Measurements from ENCODE around the gene TSPAN31.

The TSPAN31 gene

GRCh38 chr12:57780284-57780897 is 35.6 kb downstream of the TSPAN31 start:
- ATAC-seq (ENCODE audit: low read depth) (no peak), DNase-seq (ENCODE audit: low spot score in 2 of 2) (no peak)
- no peaks in the 10 kb centered on the region for H3K9me3 Mint-ChIP-seq
- H3K36me3 Mint-ChIP-seq: peaks cover 2% of the 10 kb centered on the region
- H3K4me1 Mint-ChIP-seq: peaks cover 24% of the 10 kb centered on the region
- no peak overlapping the region for H3K27ac Mint-ChIP-seq
- no peaks in the 10 kb centered on the region for H3K27me3 Mint-ChIP-seq
- no peak overlapping the region for H3K4me3 Mint-ChIP-seq

DNA sequence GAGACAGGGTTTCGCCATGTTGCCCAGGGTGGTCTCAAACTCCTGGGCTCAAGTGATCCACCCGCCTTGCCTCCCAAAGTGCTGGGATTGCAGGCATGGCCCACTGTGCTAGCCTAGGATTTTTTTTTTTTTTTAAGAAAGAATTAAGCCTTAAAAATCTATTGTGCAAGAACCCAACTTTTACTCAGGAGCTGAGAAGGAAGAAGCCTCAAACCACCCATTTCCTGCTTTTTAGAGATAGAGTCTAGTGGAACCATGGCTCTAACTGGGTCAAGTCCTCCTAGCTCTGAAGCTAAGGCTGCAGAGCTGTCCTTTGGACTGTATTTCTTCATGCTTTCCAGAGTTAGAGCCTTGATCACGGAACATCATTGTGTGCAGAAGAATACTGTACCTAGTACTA is 36.4 kb downstream of the TSPAN31 start:
- ATAC-seq (ENCODE audit: low read depth) (no peak), DNase-seq (ENCODE audit: low spot score in 2 of 2) (no peak)
- no peak overlapping the region for H3K27ac Mint-ChIP-seq
- H3K4me3 Mint-ChIP-seq: no peak overlapping the region
- peaks cover 20% of the 10 kb centered on the region for H3K4me1 Mint-ChIP-seq
- H3K9me3 Mint-ChIP-seq: no peaks in the 10 kb centered on the region
- peaks cover 2% of the 10 kb centered on the region for H3K36me3 Mint-ChIP-seq
- no peaks in the 10 kb centered on the region for H3K27me3 Mint-ChIP-seq

GRCh38 chr12:57781801-57782200 is 37.0 kb downstream of the TSPAN31 start:
- Mint-ChIP-seq H3K36me3 (peaks cover 5% of the 10 kb centered on the region), H3K9me3 (no peaks in the 10 kb centered on the region), H3K4me1 (peaks cover 20% of the 10 kb centered on the region), H3K27ac (peak overlapping the region; percentile 95), H3K27me3 (no peaks in the 10 kb centered on the region), H3K4me3 (no peak overlapping the region)
- DNase-seq (ENCODE audit: low spot score in 2 of 2) (no peak), ATAC-seq (ENCODE audit: low read depth) (no peak)

DNA sequence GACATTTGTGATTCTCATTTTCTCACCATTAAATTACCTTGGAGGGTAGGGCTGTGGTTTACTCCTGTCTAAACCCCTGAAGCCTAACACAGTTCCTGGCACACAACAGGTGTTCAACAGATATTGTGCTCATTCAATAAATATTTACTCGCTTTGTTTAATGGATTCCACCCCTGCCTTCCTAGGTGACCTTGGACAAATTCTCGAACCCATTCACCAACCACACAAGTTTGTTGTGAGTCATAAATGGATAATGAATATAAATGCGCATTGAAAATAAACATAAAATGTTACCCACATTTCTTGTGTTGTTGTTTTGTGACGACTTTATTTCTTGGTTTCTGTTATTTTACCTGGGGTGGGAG is 37.4 kb downstream of the TSPAN31 start:
- peaks cover 7% of the 10 kb centered on the region for H3K36me3 Mint-ChIP-seq
- H3K27ac Mint-ChIP-seq: peak overlapping the region; percentile 95
- ATAC-seq (ENCODE audit: low read depth) (no peak), DNase-seq (ENCODE audit: low spot score in 2 of 2) (no peak)
- no peaks in the 10 kb centered on the region for H3K9me3 Mint-ChIP-seq
- peaks cover 20% of the 10 kb centered on the region for H3K4me1 Mint-ChIP-seq
- peak overlapping the region; percentile 99 for H3K4me3 Mint-ChIP-seq
- H3K27me3 Mint-ChIP-seq: no peaks in the 10 kb centered on the region

DNA sequence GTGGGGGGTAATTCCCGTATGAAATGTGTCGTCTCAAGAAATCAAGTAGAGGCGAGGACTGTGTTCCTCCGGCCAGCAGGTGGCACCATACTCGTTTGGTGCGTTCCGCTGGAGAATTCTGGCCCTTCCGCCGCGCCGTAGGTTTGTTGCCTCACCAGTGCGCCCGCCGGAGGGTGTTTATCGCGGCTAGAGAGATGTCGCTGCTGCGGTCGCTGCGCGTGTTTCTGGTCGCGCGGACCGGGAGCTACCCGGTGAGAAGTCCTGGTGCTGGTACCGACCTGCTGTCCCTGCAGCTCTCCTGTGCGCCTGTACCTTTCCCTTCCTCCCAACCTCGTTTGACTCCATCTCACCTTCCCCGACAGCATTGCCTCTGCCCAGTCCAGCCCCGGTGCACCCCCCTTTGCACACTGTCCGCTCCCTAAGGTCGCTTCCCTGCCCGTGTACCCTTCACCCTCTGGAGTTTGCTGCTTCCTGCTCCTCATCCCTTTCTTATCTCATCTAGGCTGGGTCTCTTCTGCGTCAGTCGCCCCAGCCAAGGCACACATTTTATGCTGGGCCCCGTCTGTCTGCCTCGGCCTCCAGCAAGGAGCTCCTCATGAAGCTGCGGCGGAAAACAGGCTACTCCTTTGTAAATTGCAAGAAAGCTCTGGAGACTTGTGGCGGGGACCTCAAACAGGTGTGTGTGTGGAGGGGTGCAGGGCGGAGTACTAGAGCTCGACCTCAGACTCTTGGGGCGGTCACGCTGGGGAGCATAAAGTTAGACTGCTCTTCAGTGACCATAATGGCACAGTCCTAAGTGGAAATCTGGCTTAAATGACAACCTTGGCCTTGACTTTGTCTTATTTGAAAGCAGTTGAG is 38.0 kb downstream of the TSPAN31 start, which contains the start of gene TSFM:
Gene TSFM (plus strand): TSS at position 180 of the 858 bp plus-strand sequence. CDS start 15 bp downstream, at position 195.
- Mint-ChIP-seq H3K27me3 (no peaks in the 10 kb centered on the region), H3K36me3 (peaks cover 7% of the 10 kb centered on the region), H3K27ac (peak within 1 kb of the TSS; percentile 95), H3K4me1 (peaks cover 20% of the 10 kb centered on the region), H3K9me3 (no peaks in the 10 kb centered on the region), H3K4me3 (peak within 1 kb of the TSS; percentile 99)
- ATAC-seq (ENCODE audit: low read depth) (peak; percentile 87), DNase-seq (ENCODE audit: low spot score in 2 of 2) (peak; percentile 94 to 97)

DNA sequence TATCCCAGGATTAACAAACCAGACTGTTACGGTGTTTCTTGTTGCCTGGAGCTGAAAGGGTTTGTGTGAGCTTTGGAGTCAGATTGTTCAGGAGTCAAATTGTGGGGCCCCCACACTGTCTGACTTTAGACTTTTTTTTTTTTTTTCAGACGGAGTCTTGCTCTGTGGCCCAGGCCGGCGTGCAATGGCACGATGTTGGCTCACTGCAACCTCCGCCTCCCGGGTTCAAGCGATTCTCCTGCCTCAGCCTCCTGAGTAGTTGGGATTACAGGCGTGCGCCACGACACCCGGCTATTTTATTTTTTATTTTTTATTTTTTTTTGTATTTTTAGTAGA is 38.6 kb downstream of the TSPAN31 start:
- peaks cover 20% of the 10 kb centered on the region for H3K4me1 Mint-ChIP-seq
- H3K27me3 Mint-ChIP-seq: no peaks in the 10 kb centered on the region
- H3K27ac Mint-ChIP-seq: peak overlapping the region; percentile 95
- peak overlapping the region; percentile 99 for H3K4me3 Mint-ChIP-seq
- ATAC-seq (ENCODE audit: low read depth) (no peak), DNase-seq (ENCODE audit: low spot score in 2 of 2) (no peak)
- H3K36me3 Mint-ChIP-seq: peaks cover 7% of the 10 kb centered on the region
- no peaks in the 10 kb centered on the region for H3K9me3 Mint-ChIP-seq

DNA sequence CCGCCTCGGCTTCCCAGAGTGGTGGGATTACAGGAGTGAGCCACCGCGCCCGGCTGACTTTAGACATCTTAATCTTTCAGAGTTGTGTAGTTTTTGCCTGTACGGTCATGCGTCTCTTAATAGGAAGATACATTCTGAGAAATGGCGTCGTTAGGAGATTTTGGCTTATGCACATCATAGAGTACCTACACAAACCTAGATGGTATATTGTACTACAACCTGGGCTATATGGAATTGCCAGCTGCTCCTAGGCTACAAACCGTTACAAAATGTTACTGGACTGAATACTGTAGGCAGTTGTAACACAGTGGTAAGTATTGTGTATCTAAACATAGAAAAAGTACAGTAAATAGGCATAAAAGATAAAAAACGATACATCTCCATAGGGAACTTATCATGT is 39.0 kb downstream of the TSPAN31 start:
- Mint-ChIP-seq H3K27me3 (no peaks in the 10 kb centered on the region), H3K4me3 (peak overlapping the region; percentile 73), H3K4me1 (peaks cover 20% of the 10 kb centered on the region), H3K36me3 (peaks cover 7% of the 10 kb centered on the region), H3K27ac (no peak overlapping the region), H3K9me3 (no peaks in the 10 kb centered on the region)
- DNase-seq (ENCODE audit: low spot score in 2 of 2): no peak
- no peak for ATAC-seq (ENCODE audit: low read depth)

- H3K27me3 Mint-ChIP-seq: no peaks in the 10 kb centered on the region
- no peaks in the 10 kb centered on the region for H3K9me3 Mint-ChIP-seq
- peaks cover 22% of the 10 kb centered on the region for H3K36me3 Mint-ChIP-seq
- no peak overlapping the region for H3K4me3 Mint-ChIP-seq
- H3K4me1 Mint-ChIP-seq: no peaks in the 10 kb centered on the region
- H3K27ac Mint-ChIP-seq: no peak overlapping the region
- ATAC-seq (ENCODE audit: low read depth): no peak
- DNase-seq (ENCODE audit: low spot score in 2 of 2): no peak
Observed at GRCh38 chr12:57793920-57794319, 49.1 kb downstream of the TSPAN31 start.

DNA sequence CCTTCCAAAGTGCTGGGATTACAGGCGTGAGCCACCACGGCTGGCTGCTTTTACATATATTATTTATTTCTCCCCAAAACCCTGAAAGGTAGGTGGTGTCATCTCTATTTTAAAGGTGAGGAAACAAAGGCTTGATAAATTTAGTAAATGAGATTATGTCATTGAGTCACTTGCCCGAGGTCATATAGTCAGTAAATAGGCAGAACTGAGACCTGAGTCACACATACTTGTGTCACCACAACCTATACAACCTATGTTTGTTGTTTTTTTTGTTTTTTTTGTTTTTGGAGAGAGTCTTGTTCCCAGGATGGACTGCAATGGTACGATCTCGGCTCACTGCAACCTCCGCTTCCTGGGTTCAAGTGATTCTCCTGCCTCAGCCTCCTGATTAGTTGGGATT is 50.5 kb downstream of the TSPAN31 start:
- ATAC-seq (ENCODE audit: low read depth) (no peak), DNase-seq (ENCODE audit: low spot score in 2 of 2) (no peak)
- H3K4me1 Mint-ChIP-seq: no peaks in the 10 kb centered on the region
- no peak overlapping the region for H3K4me3 Mint-ChIP-seq
- H3K9me3 Mint-ChIP-seq: no peaks in the 10 kb centered on the region
- no peaks in the 10 kb centered on the region for H3K27me3 Mint-ChIP-seq
- H3K36me3 Mint-ChIP-seq: peaks cover 22% of the 10 kb centered on the region
- H3K27ac Mint-ChIP-seq: no peak overlapping the region

GRCh38 chr12:57796996-57797395 is 52.2 kb downstream of the TSPAN31 start:
- H3K4me3 Mint-ChIP-seq: no peak overlapping the region
- H3K9me3 Mint-ChIP-seq: no peaks in the 10 kb centered on the region
- no peaks in the 10 kb centered on the region for H3K27me3 Mint-ChIP-seq
- peaks cover 24% of the 10 kb centered on the region for H3K36me3 Mint-ChIP-seq
- H3K4me1 Mint-ChIP-seq: no peaks in the 10 kb centered on the region
- ATAC-seq (ENCODE audit: low read depth) (no peak), DNase-seq (ENCODE audit: low spot score in 2 of 2) (no peak)
- no peak overlapping the region for H3K27ac Mint-ChIP-seq

- Mint-ChIP-seq H3K36me3 (peaks cover 20% of the 10 kb centered on the region), H3K27me3 (no peaks in the 10 kb centered on the region), H3K27ac (peak overlapping the region; percentile 37), H3K4me3 (no peak overlapping the region), H3K9me3 (no peaks in the 10 kb centered on the region), H3K4me1 (no peaks in the 10 kb centered on the region)
- DNase-seq (ENCODE audit: low spot score in 2 of 2) (no peak), ATAC-seq (ENCODE audit: low read depth) (no peak)
Observed at GRCh38 chr12:57797933-57798332, 53.1 kb downstream of the TSPAN31 start.

Measured in memory B cell (primary cell).